GM12891 (cell line): Measurements from ENCODE around the gene RSAD2.

Experiments
- POLR2A ChIP-seq: IDR thresholded peaks from 2 replicates; pipeline ENCODE4 v1.6.1; 2011; ENCODE audit warnings: low read depth, low read length, control low read depth
- TAF1 ChIP-seq: IDR thresholded peaks from 2 replicates; pipeline ENCODE4 v1.6.1; 2011; ENCODE audit warnings: low read depth, low read length, control low read depth

GRCh38 chr2:6933911-6934310 is 56.3 kb downstream of the RSAD2 start:
- TF ChIP-seq TAF1 (no peak), POLR2A (no peak)
